K562 (cell line): ENCODE measurements around the gene GFOD1. TPM values are rescaled to one million over a fixed set of nuclear protein-coding genes. Genes with fewer than 3 reads are reported as not detected.
A peak's percentile ranks its signal among the peaks of the same experiment; 100 is the strongest.

Source experiments
- ATAC-seq: fragments of 200-7000 bp; cut with Tn5 transposase; 3 replicates; pipeline ENCODE4 v1.9.1; 2020; ENCODE audit warnings: moderate library complexity
- BruUV-seq: library from RNA; stranded (reverse); fragments of 400-500 nt; replicated peaks from 2 replicates; lab custom pipeline; 2021; lab: Mats Ljungman, UMichigan
- CTCF ChIA-PET: fragments of 300-600 bp; formaldehyde crosslinking; extraction: SDS; loops from one replicate; lab custom pipeline; 2021; ENCODE audit warnings: low intra/inter-chr PET ratio; lab: Yijun Ruan, JAX
- POLR2A ChIA-PET: fragments of 300-600, 350-650 bp; sonication (Branson Sonifier 250); formaldehyde crosslinking; extraction: SDS; loops from one replicate; lab custom pipeline; 2021; ENCODE audit warnings: antibody characterized with exemption, inconsistent platforms; lab: Yijun Ruan, JAX
- DNase-seq, 4 experiments: peaks; one replicate each; pipeline versions ENCODE4 v3.0.0 to v3.0.0-alpha.2; 2011 to 2018; ENCODE audit warnings: low spot score in 3 of 4, mixed read lengths in 3 of 4; ENCODE audit errors: extremely low read depth in 1 of 4
- FAIRE-seq: peaks from 2 replicates; lab custom pipeline; 2011; peaks lifted over from hg19 to GRCh38; lab: Jason Lieb, UNC
- H2AFZ ChIP-seq: 2 replicates; pipeline ENCODE4 v1.6.0; 2011; ENCODE audit warnings: low read depth, low read length, control low read depth, inconsistent platforms
- H3K27ac ChIP-seq: fragments of 200-600 bp; 3 replicates; pipeline ENCODE4 v1.8.0; 2011; ENCODE audit warnings: low read depth, mild to moderate bottlenecking, control low read depth, inconsistent platforms, low read length, moderate library complexity, mixed read lengths; ENCODE audit errors: extremely low read depth
- H3K27me3 ChIP-seq, 2 experiments: fragments of 300-600 bp in 1 of 2; 2 replicates in 1 of 2; 3 replicates in 1 of 2; pipeline versions ENCODE4 v1.6.0 to v1.8.0; 2011; ENCODE audit warnings: inconsistent platforms in 2 of 2, low read length in 2 of 2, mild to moderate bottlenecking in 1 of 2, mixed read lengths in 1 of 2, moderate library complexity in 1 of 2; ENCODE audit not compliant: control insufficient read depth in 2 of 2, insufficient read depth in 2 of 2
- H3K36me3 ChIP-seq: fragments of 300-600 bp; 3 replicates; pipeline ENCODE4 v1.8.0; 2011; ENCODE audit warnings: mild to moderate bottlenecking, low read length, inconsistent platforms; ENCODE audit not compliant: control insufficient read depth, insufficient read depth
- H3K4me1 ChIP-seq, 2 experiments: fragments of 200-600 bp in 1 of 2; replicated peaks in 1 of 2; 2 replicates in 1 of 2; 3 replicates in 1 of 2; pipeline versions ENCODE4 v1.5.1 to v1.8.0; 2011; ENCODE audit warnings: inconsistent platforms in 2 of 2, low read length in 2 of 2, mild to moderate bottlenecking in 1 of 2, mixed read lengths in 1 of 2, moderate library complexity in 1 of 2; ENCODE audit not compliant: control insufficient read depth in 2 of 2, insufficient read depth in 2 of 2
- H3K4me2 ChIP-seq: 2 replicates; pipeline ENCODE4 v1.6.1; 2011; ENCODE audit warnings: low read length, control low read depth, inconsistent platforms, mixed read lengths; ENCODE audit not compliant: insufficient read depth
- H3K4me3 ChIP-seq: fragments of 200-600 bp; sonication (generic), shearing (Covaris generic); 2 replicates; pipeline ENCODE4 v1.5.1; 2016; ENCODE audit warnings: control low read depth, inconsistent platforms
- H3K79me2 ChIP-seq: fragments of 200-600 bp; 3 replicates; pipeline ENCODE4 v1.8.0; 2011; ENCODE audit warnings: low read length, inconsistent platforms; ENCODE audit not compliant: control insufficient read depth, insufficient read depth
- H3K9ac ChIP-seq, 2 experiments: 2 replicates each; pipeline versions ENCODE4 v1.6.0 to v1.6.1; 2011; ENCODE audit warnings: low read depth in 2 of 2, low read length in 2 of 2, control low read depth in 1 of 2, inconsistent platforms in 1 of 2, mild to moderate bottlenecking in 1 of 2, mixed read lengths in 1 of 2; ENCODE audit not compliant: insufficient read depth in 1 of 2
- H3K9me1 ChIP-seq: one replicate; pipeline ENCODE4 v1.6.0; 2011; ENCODE audit warnings: inconsistent platforms, mild to moderate bottlenecking, low read length, moderate library complexity; ENCODE audit not compliant: control insufficient read depth, insufficient read depth
- H3K9me3 ChIP-seq: replicated peaks from 2 replicates; pipeline ENCODE4 v1.5.1; 2011; ENCODE audit warnings: low read depth, low read length, inconsistent platforms; ENCODE audit not compliant: control insufficient read depth, insufficient read depth
- H4K20me1 ChIP-seq: replicated peaks from 2 replicates; pipeline ENCODE4 v1.6.1; 2011; ENCODE audit warnings: low read length, inconsistent platforms, mixed read lengths; ENCODE audit not compliant: control insufficient read depth, insufficient read depth
- CHD7 ChIP-seq: fragments of 200-600 bp; sonication (generic); IDR thresholded peaks from one replicate; pipeline ENCODE4 v1.6.1; 2012; ENCODE audit warnings: mild to moderate bottlenecking, low read depth, low read length, inconsistent platforms
- HDAC6 ChIP-seq: IDR thresholded peaks from 2 replicates; pipeline ENCODE4 v1.6.1; 2012; ENCODE audit warnings: low read depth, mild to moderate bottlenecking, control low read depth, inconsistent platforms, low read length, moderate library complexity
- MBD2 ChIP-seq: sonication (generic); IDR thresholded peaks from 2 replicates; pipeline ENCODE4 v1.6.1; 2016; ENCODE audit warnings: low read depth, borderline replicate concordance
- MLLT1 ChIP-seq, 2 experiments: fragments of 450-650 bp; IDR thresholded peaks; 2 replicates each; pipeline ENCODE4 v1.6.1; 2016
- NCOA1 ChIP-seq: fragments of 450-650 bp; IDR thresholded peaks from 2 replicates; pipeline ENCODE4 v1.6.1; 2016; ENCODE audit warnings: low read depth
- ZFPM2 ChIP-seq: fragments of 250-450 bp; sonication (Bioruptor Pico); IDR thresholded peaks from 2 replicates; pipeline ENCODE4 v1.5.1; 2022; ENCODE audit warnings: mild to moderate bottlenecking
- WGBS: fragments of 100-300 bp; shearing (Covaris generic); methylation state at CpG from one replicate; pipeline ENCODE4 v1.1.6; 2016; ENCODE audit warnings: low coverage, mixed read lengths; ENCODE audit not compliant: insufficient coverage; ENCODE audit errors: missing lambda C conversion rate; 5-methylcytosine and 5-hydroxymethylcytosine counted together
- in situ Hi-C: fragments of 300-500 bp; cut with MboI; formaldehyde crosslinking; loops from 4 replicates; pipeline ENCODE4 v1.15.0; 2018; ENCODE audit warnings: inconsistent platforms, mixed read lengths
- intact Hi-C: fragments of 100-400 bp; cut with micrococcal nuclease; formaldehyde crosslinking; loops from 2 replicates; pipeline ENCODE4 v1.14.2; 2022
- polyA plus RNA-seq, 8 experiments: library from polyadenylated mRNA; depleted of rRNA in 4 of 8; stranded (reverse) in 5 of 8; unstranded in 3 of 8; fragments of >200 nt; fragmentation: Nextera tagmentation in 2 of 8; fragmentation: Illumina TruSeq in 1 of 8; extraction: Ambion mirVana in 2 of 8; extraction: Trizol in 1 of 8; gene quantifications; 2 replicates each; pipeline versions ENCODE4 v1.2.1 to v1.2.3, GENCODE V29; 2011 to 2014; ENCODE audit warnings: inconsistent platforms in 1 of 8, missing spikeins in 1 of 8
- total RNA-seq, 7 experiments: library from RNA; depleted of rRNA in 6 of 7; stranded (reverse); fragments of >200 nt in 6 of 7; fragmentation: Illumina TruSeq in 2 of 7; extraction: Trizol in 2 of 7; gene quantifications; 2 replicates each; pipeline versions ENCODE4 v1.2.1 to v1.2.3, GENCODE V29; 2011 to 2021; ENCODE audit warnings: low replicate concordance in 1 of 7

GFOD1 gene
- total and polyA plus RNA-seq, 9 of the 15 experiments (the other 6 are each of a cell fraction or from before 2014, with no cell fraction given), result 3.8 to 12.0 (median 8.2) TPM

GRCh38 chr6:13455552-13455966 lies 31.8 kb downstream of the GFOD1 start:
- H3K9me1 ChIP-seq, result peaks cover 3% of the 10 kb centered on the region
- DNase-seq (no peak), ATAC-seq (peak; percentile 44), FAIRE-seq (no peak)
- H3K9me3 ChIP-seq, result no peaks in the 10 kb centered on the region
- peaks cover 6 to 11% of the 10 kb centered on the region in 2 experiments; a peak in 4 of 5 replicates for H3K4me1 ChIP-seq
- in situ Hi-C loops (no loop called here), intact Hi-C loops (loop anchor here (2.0 kb wide), 1 partner anchor 83 kb away; no protein-coding TSS in a partner anchor)
- H3K27ac ChIP-seq, result no peak overlapping the region
- H2AFZ ChIP-seq, result no peak overlapping the region
- POLR2A ChIA-PET, result interaction anchor here (0.6 to 1.6 kb wide), 2 partner anchors 10 to 113 kb away, joined by 3 read pairs; no protein-coding TSS in a partner anchor
- peaks cover 4% of the 10 kb centered on the region for H4K20me1 ChIP-seq
- H3K79me2 ChIP-seq, result no peaks in the 10 kb centered on the region
- WGBS, result 24% methylated on average over 5 of the region's 5 CpGs
- no TSS peak for BruUV-seq
- H3K9ac ChIP-seq, result no peak overlapping the region
- no peaks in the 10 kb centered on the region; the same call in 2 of the 3 replicates for H3K36me3 ChIP-seq
- no peak overlapping the region for H3K4me3 ChIP-seq
- H3K27me3 ChIP-seq, result no peaks in the 10 kb centered on the region; a peak in 1 of 5 replicates
- CTCF ChIA-PET, result no interaction called here
- H3K4me2 ChIP-seq, result no peak overlapping the region
- TF ChIP-seq NCOA1, result no peak
- TF ChIP-seq MBD2, result no peak
- no peak for TF ChIP-seq ZFPM2 (CRISPR knock-in tag)
- TF ChIP-seq MLLT1 (IDR thresholded peaks at IDR 0.05), result no peak
- no peak for TF ChIP-seq CHD7
- TF ChIP-seq HDAC6, result no peak
